ENCODE measurements around the gene RAB40C.

RAB40C gene

DNA sequence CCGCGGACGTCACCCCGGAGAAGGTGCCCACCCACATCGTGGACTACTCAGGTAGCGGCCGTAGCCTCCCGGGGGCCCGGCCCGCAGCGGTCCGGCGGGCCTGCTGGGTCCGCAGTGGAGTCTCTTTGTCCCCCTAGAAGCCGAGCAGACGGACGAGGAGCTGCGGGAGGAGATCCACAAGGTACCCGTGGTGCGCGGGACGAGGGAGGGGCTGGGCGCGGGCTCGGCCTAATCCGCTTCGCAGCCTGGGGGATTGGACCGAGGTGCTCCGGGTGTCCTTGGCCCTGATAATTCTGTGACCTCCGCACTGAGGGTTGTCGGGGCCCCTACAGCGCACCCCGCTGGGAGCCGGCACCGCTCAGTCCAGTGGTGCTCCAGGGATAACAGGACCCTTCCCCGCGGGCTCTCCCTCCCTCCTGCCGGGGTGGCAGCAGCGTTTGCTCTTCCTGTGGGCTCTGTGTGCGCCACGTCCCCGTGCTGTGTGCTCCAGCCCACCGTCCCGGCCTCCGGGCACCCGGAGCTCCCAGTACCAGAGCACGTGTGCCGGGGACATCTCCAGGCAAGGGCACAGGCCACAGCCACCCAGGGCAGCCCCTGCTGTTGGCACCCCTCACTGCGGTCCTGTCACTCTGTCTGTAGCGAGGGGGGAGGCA is 78.8 kb downstream of the RAB40C start:
- Histone ChIP-seq H3K27me3 (ENCODE audit: insufficient read depth, low read length, poor library complexity) (no peaks in the 10 kb centered on the region), H2AK5ac (ENCODE audit: low read length) (no peak overlapping the region), H3K4me1 (ENCODE audit: control insufficient read depth, low read depth, low read length) (no peaks in the 10 kb centered on the region), H3K56ac (ENCODE audit: low read length) (peak overlapping the region; percentile 97), H3K23ac (ENCODE audit: low read length) (peak overlapping the region; percentile 24), H3K27ac (ENCODE audit: low read depth, low read length) (no peak overlapping the region), H3K79me2 (ENCODE audit: control insufficient read depth, insufficient read depth, low read length) (peaks cover 12% of the 10 kb centered on the region), H3K4me2 (ENCODE audit: low read length) (peak overlapping the region; percentile 39), H2BK15ac (replicated peaks; ENCODE audit: low read depth) (no peak overlapping the region), H3K18ac (ENCODE audit: low read length) (peak overlapping the region; percentile 19), H3K4ac (ENCODE audit: low read depth, low read length) (peak overlapping the region; percentile 64), H4K5ac (ENCODE audit: low read length) (no peak overlapping the region), H4K8ac (ENCODE audit: low read depth, low read length) (no peak overlapping the region), H3K4me3 (ENCODE audit: low read length) (peak overlapping the region; percentile 88), H3K79me1 (ENCODE audit: low read length) (peaks cover 9% of the 10 kb centered on the region), H2BK120ac (ENCODE audit: low read depth, low read length) (no peak overlapping the region), H3K9ac (ENCODE audit: low read length) (peak overlapping the region; percentile 94), H2BK5ac (ENCODE audit: low read length) (no peak overlapping the region), H3K36me3 (ENCODE audit: control insufficient read depth, insufficient read depth, low read length) (peaks cover 22% of the 10 kb centered on the region)
- no CpG with 5 or more reads among the region's 50 CpGs for WGBS (ENCODE audit: extremely low coverage, insufficient coverage, low lambda C conversion rate)
- no peak for DNase-seq

DNA sequence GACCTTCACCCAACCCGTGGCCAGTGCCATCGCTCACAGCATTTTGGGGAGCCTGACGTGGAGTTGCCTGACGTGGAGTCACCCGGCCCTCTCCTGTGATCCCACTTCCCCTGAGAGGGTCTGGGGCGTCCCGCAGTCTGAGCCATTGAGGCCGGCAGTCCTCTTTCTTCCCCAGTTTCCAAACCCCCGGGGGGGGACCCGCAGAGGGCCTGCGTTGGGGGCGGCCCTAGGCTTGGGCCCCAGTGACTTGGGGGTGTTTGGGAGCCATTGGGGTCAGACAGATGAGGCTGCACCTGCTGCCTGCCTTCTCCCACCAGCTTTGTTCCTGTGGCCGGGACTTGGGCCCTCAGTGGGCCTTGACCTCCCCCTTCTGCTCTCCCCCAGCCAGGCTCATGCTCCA is 79.8 kb downstream of the RAB40C start:
- Histone ChIP-seq H3K79me1 (ENCODE audit: low read length) (peaks cover 9% of the 10 kb centered on the region), H3K23ac (ENCODE audit: low read length) (no peak overlapping the region), H3K9ac (ENCODE audit: low read length) (no peak overlapping the region), H3K4ac (ENCODE audit: low read depth, low read length) (no peak overlapping the region), H2AK5ac (ENCODE audit: low read length) (no peak overlapping the region), H3K18ac (ENCODE audit: low read length) (no peak overlapping the region), H3K4me1 (ENCODE audit: control insufficient read depth, low read depth, low read length) (no peaks in the 10 kb centered on the region), H3K4me3 (ENCODE audit: low read length) (no peak overlapping the region), H3K27ac (ENCODE audit: low read depth, low read length) (no peak overlapping the region), H2BK120ac (ENCODE audit: low read depth, low read length) (no peak overlapping the region), H3K79me2 (ENCODE audit: control insufficient read depth, insufficient read depth, low read length) (peaks cover 12% of the 10 kb centered on the region), H2BK15ac (replicated peaks; ENCODE audit: low read depth) (no peak overlapping the region), H2BK5ac (ENCODE audit: low read length) (no peak overlapping the region), H3K36me3 (ENCODE audit: control insufficient read depth, insufficient read depth, low read length) (peaks cover 22% of the 10 kb centered on the region), H4K5ac (ENCODE audit: low read length) (no peak overlapping the region), H4K8ac (ENCODE audit: low read depth, low read length) (no peak overlapping the region), H3K4me2 (ENCODE audit: low read length) (no peak overlapping the region), H3K27me3 (ENCODE audit: insufficient read depth, low read length, poor library complexity) (no peaks in the 10 kb centered on the region), H3K56ac (ENCODE audit: low read length) (no peak overlapping the region)
- WGBS (ENCODE audit: extremely low coverage, insufficient coverage, low lambda C conversion rate): no CpG with 5 or more reads among the region's 13 CpGs
- DNase-seq: no peak

DNA sequence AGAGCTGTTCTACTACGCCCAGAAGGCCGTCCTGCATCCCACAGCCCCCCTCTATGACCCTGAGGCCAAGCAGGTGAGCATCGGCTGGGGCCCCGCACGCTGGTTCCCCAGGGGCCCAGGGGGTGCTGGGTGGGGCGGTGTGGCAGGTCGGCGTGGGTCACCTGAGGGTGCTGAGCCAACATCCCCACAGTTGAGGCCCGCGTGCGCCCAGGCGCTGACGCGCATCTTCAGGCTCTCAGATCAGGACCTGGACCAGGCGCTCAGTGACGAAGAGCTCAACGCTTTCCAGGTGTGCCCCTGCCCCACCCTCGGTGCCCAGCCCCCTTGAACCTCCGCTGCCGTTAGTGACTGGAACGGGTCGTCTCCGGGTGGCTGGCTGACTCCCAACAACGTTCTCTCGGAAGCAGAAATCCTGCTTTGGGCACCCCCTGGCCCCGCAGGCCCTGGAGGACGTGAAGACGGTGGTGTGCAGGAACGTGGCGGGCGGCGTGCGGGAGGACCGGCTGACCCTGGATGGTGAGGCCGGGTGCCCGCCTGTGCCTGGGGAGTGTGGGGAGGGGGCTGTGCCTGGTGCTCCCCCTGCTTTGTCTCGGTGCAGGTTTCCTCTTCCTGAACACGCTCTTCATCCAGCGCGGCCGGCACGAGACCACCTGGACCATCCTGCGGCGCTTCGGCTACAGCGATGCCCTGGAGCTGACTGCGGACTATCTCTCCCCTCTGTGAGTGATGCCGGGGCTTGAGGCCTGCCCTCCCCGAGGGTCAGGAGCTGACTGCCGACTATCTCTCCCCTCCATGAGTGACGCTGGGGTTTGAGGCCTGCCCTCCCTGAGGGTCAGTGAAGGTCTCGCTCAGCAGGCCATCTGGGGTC is 80.9 kb downstream of the RAB40C start:
- no CpG with 5 or more reads among the region's 52 CpGs for WGBS (ENCODE audit: extremely low coverage, insufficient coverage, low lambda C conversion rate)
- H2BK15ac ChIP-seq (replicated peaks; ENCODE audit: low read depth): no peak overlapping the region
- H3K18ac ChIP-seq (ENCODE audit: low read length): no peak overlapping the region
- peaks cover 9% of the 10 kb centered on the region for H3K79me1 ChIP-seq (ENCODE audit: low read length)
- H3K27ac ChIP-seq (ENCODE audit: low read depth, low read length): no peak overlapping the region
- H2BK120ac ChIP-seq (ENCODE audit: low read depth, low read length): no peak overlapping the region
- no peak overlapping the region for H3K9ac ChIP-seq (ENCODE audit: low read length)
- no peak overlapping the region for H4K5ac ChIP-seq (ENCODE audit: low read length)
- no peak overlapping the region for H3K56ac ChIP-seq (ENCODE audit: low read length)
- no peak overlapping the region for H3K23ac ChIP-seq (ENCODE audit: low read length)
- no peak overlapping the region for H2BK5ac ChIP-seq (ENCODE audit: low read length)
- no peak overlapping the region for H3K4ac ChIP-seq (ENCODE audit: low read depth, low read length)
- no peak overlapping the region for H3K4me3 ChIP-seq (ENCODE audit: low read length)
- DNase-seq: no peak
- H3K4me1 ChIP-seq (ENCODE audit: control insufficient read depth, low read depth, low read length): peaks cover 5% of the 10 kb centered on the region
- no peak overlapping the region for H4K8ac ChIP-seq (ENCODE audit: low read depth, low read length)
- no peak overlapping the region for H2AK5ac ChIP-seq (ENCODE audit: low read length)
- peaks cover 22% of the 10 kb centered on the region for H3K36me3 ChIP-seq (ENCODE audit: control insufficient read depth, insufficient read depth, low read length)
- no peaks in the 10 kb centered on the region for H3K27me3 ChIP-seq (ENCODE audit: insufficient read depth, low read length, poor library complexity)
- peaks cover 12% of the 10 kb centered on the region for H3K79me2 ChIP-seq (ENCODE audit: control insufficient read depth, insufficient read depth, low read length)
- H3K4me2 ChIP-seq (ENCODE audit: low read length): no peak overlapping the region

DNA sequence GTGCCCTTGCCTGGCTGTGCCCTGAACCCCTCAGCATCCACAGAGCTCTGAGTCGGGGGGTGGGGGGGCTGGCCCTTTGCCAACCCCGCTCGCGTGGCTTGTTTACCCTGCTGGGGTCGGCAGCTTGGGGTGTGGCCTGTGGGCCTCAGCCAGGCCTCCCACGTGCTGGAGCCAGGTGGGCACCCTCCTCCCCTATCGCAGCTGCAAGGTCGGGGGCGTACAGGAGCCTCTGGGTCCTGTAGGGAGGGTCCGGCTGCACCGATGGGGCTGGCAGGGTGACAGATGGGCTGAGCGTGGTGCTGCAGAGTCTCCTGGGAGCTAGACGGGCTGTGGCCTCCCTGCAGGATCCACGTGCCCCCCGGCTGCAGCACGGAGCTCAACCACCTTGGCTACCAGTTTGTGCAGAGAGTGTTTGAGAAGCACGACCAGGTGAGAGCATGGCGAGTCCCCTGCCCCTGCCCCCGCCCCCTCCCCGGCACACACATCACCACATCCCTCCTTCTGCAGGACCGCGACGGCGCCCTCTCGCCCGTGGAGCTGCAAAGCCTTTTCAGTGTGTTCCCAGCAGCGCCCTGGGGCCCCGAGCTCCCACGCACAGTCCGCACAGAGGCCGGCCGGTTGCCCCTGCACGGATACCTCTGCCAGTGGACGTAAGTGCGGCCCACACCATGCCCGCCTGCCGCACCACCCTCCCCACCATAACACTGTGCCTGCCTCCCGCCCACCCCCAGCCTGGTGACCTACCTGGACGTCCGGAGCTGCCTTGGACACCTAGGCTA is 81.7 kb downstream of the RAB40C start:
- Histone ChIP-seq H3K79me1 (ENCODE audit: low read length) (peaks cover 9% of the 10 kb centered on the region), H3K9ac (ENCODE audit: low read length) (no peak overlapping the region), H3K56ac (ENCODE audit: low read length) (no peak overlapping the region), H3K27ac (ENCODE audit: low read depth, low read length) (no peak overlapping the region), H4K5ac (ENCODE audit: low read length) (no peak overlapping the region), H3K4ac (ENCODE audit: low read depth, low read length) (no peak overlapping the region), H2BK120ac (ENCODE audit: low read depth, low read length) (no peak overlapping the region), H4K8ac (ENCODE audit: low read depth, low read length) (no peak overlapping the region), H3K23ac (ENCODE audit: low read length) (no peak overlapping the region), H3K27me3 (ENCODE audit: insufficient read depth, low read length, poor library complexity) (no peaks in the 10 kb centered on the region), H2BK15ac (replicated peaks; ENCODE audit: low read depth) (no peak overlapping the region), H2AK5ac (ENCODE audit: low read length) (no peak overlapping the region), H3K4me3 (ENCODE audit: low read length) (no peak overlapping the region), H3K79me2 (ENCODE audit: control insufficient read depth, insufficient read depth, low read length) (peaks cover 12% of the 10 kb centered on the region), H3K18ac (ENCODE audit: low read length) (no peak overlapping the region), H2BK5ac (ENCODE audit: low read length) (no peak overlapping the region), H3K36me3 (ENCODE audit: control insufficient read depth, insufficient read depth, low read length) (peaks cover 22% of the 10 kb centered on the region), H3K4me1 (ENCODE audit: control insufficient read depth, low read depth, low read length) (peaks cover 5% of the 10 kb centered on the region), H3K4me2 (ENCODE audit: low read length) (no peak overlapping the region)
- DNase-seq: no peak
- WGBS (ENCODE audit: extremely low coverage, insufficient coverage, low lambda C conversion rate): no CpG with 5 or more reads among the region's 40 CpGs

DNA sequence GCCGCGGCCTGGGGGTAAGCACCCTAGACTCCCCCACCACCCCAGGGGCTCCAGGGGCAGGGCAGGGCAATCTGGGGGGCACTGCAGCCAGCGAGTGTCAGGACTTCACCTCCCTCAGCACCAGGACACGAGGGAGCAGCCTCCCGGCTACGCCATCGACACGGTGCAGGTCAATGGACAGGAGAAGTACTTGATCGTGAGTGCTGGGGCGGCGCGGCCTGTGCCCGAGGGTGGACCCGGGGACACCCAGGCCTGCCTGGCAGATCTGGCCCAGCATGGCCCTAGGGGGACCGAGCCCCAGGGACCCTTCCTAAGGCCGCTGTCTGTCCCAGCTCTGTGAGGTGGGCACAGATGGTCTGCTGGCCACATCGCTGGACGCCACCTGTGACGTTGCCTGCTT is 82.5 kb downstream of the RAB40C start:
- Histone ChIP-seq H4K8ac (ENCODE audit: low read depth, low read length) (no peak overlapping the region), H3K79me2 (ENCODE audit: control insufficient read depth, insufficient read depth, low read length) (peaks cover 12% of the 10 kb centered on the region), H3K27ac (ENCODE audit: low read depth, low read length) (no peak overlapping the region), H3K4me2 (ENCODE audit: low read length) (no peak overlapping the region), H3K79me1 (ENCODE audit: low read length) (peaks cover 9% of the 10 kb centered on the region), H4K5ac (ENCODE audit: low read length) (no peak overlapping the region), H3K4ac (ENCODE audit: low read depth, low read length) (no peak overlapping the region), H3K56ac (ENCODE audit: low read length) (no peak overlapping the region), H3K18ac (ENCODE audit: low read length) (no peak overlapping the region), H3K27me3 (ENCODE audit: insufficient read depth, low read length, poor library complexity) (no peaks in the 10 kb centered on the region), H3K36me3 (ENCODE audit: control insufficient read depth, insufficient read depth, low read length) (peaks cover 22% of the 10 kb centered on the region), H2AK5ac (ENCODE audit: low read length) (no peak overlapping the region), H3K4me1 (ENCODE audit: control insufficient read depth, low read depth, low read length) (peaks cover 5% of the 10 kb centered on the region), H2BK5ac (ENCODE audit: low read length) (no peak overlapping the region), H3K23ac (ENCODE audit: low read length) (no peak overlapping the region), H2BK120ac (ENCODE audit: low read depth, low read length) (no peak overlapping the region), H3K9ac (ENCODE audit: low read length) (no peak overlapping the region), H3K4me3 (ENCODE audit: low read length) (no peak overlapping the region), H2BK15ac (replicated peaks; ENCODE audit: low read depth) (no peak overlapping the region)
- WGBS (ENCODE audit: extremely low coverage, insufficient coverage, low lambda C conversion rate): no CpG with 5 or more reads among the region's 19 CpGs
- DNase-seq: no peak

Data from mesendoderm (in vitro differentiated cells).